Esophagus muscularis mucosa (tissue), 4 donors: ENCODE data around the gene WNT7B.

ENCODE experiments used
- CTCF ChIP-seq, 3 experiments: fragments of 200-600 bp in 2 of 3; fragments of 450-650 bp in 1 of 3; sonication (generic) in 2 of 3; IDR thresholded peaks; one replicate each; pipeline ENCODE4 v1.5.1; 2017 to 2019; ENCODE audit warnings: antibody characterized with exemption in 3 of 3, mild to moderate bottlenecking in 2 of 3, moderate library complexity in 1 of 3
- EP300 ChIP-seq: sonication (generic); formaldehyde crosslinking; IDR thresholded peaks from one replicate; pipeline ENCODE4 v1.6.1; 2017; ENCODE audit warnings: antibody characterized with exemption
- POLR2A ChIP-seq: fragments of 450-650 bp; IDR thresholded peaks from one replicate; pipeline ENCODE4 v1.6.1; 2017; ENCODE audit warnings: antibody characterized with exemption, moderate library complexity, mild to moderate bottlenecking, low read depth
- POLR2AphosphoS5 ChIP-seq, 2 donors: sonication (generic); formaldehyde crosslinking; IDR thresholded peaks; one replicate each; pipeline ENCODE4 v1.6.1; 2017; ENCODE audit warnings: antibody characterized with exemption in 2 of 2

- TF ChIP-seq POLR2A = no peak
- no peak for TF ChIP-seq POLR2AphosphoS5 (IDR thresholded peaks at IDR 0.05)
- no peak for TF ChIP-seq EP300
- no peak for TF ChIP-seq CTCF (IDR thresholded peaks at IDR 0.05)
These were observed 11.4 kb downstream of the WNT7B start for GRCh38 chr22:45965563-45965962.
